Lower lobe of right lung (tissue), 2 donors: Measurements from ENCODE around the gene SLIT3. TPM values are rescaled to one million over a fixed set of nuclear protein-coding genes. Genes with fewer than 3 reads are reported as not detected.

ENCODE experiments used
- ATAC-seq, 2 donors: fragments of 200-7000 bp; cut with Tn5 transposase; one replicate each; pipeline ENCODE4 v1.9.1; 2020 to 2022; ENCODE audit warnings: mild to moderate bottlenecking in 2 of 2, moderate library complexity in 2 of 2
- DNase-seq: peaks from one replicate; pipeline ENCODE4 v3.0.0-alpha.2; 2020
- H3K27ac ChIP-seq: fragments of 200-600 bp; one replicate; pipeline ENCODE4 v1.8.0; 2022
- H3K27me3 ChIP-seq: fragments of 200-600 bp; one replicate; pipeline ENCODE4 v1.8.0; 2022; ENCODE audit warnings: low read depth
- H3K36me3 ChIP-seq: fragments of 200-600 bp; one replicate; pipeline ENCODE4 v1.8.0; 2022; ENCODE audit warnings: mild to moderate bottlenecking
- H3K4me1 ChIP-seq: fragments of 200-600 bp; one replicate; pipeline ENCODE4 v1.8.0; 2022
- H3K4me3 ChIP-seq: fragments of 200-600 bp; one replicate; pipeline ENCODE4 v1.8.0; 2022; ENCODE audit warnings: mild to moderate bottlenecking
- H3K9me3 ChIP-seq: fragments of 200-600 bp; one replicate; pipeline ENCODE4 v1.8.0; 2022
- intact Hi-C: fragments of 100-400 bp; cut with DNase I; formaldehyde crosslinking; loops from one replicate; pipeline ENCODE4 v1.11.0; 2022
- total RNA-seq: library from RNA; stranded (reverse); fragmentation: NEBNext Ultra II Directional; extraction: Animal tissue kit (Norgen Biotek cat#: 25700); gene quantifications from one replicate; pipeline ENCODE4 v1.2.1, GENCODE V29; 2021
- TF ChIP-seq, protein P1 (sequence below): fragments of 200-600 bp; IDR thresholded peaks from one replicate; pipeline ENCODE4 v1.8.0; 2022; ENCODE audit warnings: antibody characterized with exemption, mild to moderate bottlenecking
- donor health status: DM: no; HTN: yes; CAD: no; lungs with severe emphysema.

The SLIT3 gene
- total RNA-seq, 1 donor from 2014 or later = 48.6 TPM

DNA sequence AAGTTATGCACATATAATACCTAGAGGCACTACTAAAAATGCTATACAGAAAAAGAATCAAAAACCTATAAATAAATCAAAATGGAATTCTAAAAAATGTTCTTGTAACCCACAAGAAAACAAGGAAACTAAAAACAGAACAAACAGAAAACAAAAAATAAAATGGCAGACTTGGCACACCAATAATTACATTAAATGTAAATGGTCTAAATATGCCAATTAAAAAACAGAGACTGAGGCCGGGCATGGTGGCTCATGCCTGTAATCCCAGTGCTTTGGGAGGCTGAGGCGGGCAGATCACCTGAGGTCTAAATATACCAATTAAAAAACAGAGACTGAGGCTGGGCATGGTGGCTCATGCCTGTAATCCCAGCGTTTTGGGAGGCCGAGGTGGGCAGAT, 142.2 kb downstream of the SLIT3 start:
- Histone ChIP-seq H3K27ac (no peak overlapping the region), H3K36me3 (no peaks in the 10 kb centered on the region), H3K9me3 (peaks cover 21% of the 10 kb centered on the region), H3K4me1 (no peaks in the 10 kb centered on the region), H3K4me3 (no peak overlapping the region), H3K27me3 (no peaks in the 10 kb centered on the region)
- intact Hi-C loops = no loop called here
- TF ChIP-seq, protein P1, sequence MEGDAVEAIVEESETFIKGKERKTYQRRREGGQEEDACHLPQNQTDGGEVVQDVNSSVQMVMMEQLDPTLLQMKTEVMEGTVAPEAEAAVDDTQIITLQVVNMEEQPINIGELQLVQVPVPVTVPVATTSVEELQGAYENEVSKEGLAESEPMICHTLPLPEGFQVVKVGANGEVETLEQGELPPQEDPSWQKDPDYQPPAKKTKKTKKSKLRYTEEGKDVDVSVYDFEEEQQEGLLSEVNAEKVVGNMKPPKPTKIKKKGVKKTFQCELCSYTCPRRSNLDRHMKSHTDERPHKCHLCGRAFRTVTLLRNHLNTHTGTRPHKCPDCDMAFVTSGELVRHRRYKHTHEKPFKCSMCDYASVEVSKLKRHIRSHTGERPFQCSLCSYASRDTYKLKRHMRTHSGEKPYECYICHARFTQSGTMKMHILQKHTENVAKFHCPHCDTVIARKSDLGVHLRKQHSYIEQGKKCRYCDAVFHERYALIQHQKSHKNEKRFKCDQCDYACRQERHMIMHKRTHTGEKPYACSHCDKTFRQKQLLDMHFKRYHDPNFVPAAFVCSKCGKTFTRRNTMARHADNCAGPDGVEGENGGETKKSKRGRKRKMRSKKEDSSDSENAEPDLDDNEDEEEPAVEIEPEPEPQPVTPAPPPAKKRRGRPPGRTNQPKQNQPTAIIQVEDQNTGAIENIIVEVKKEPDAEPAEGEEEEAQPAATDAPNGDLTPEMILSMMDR = no peak
- ATAC-seq (no peak), DNase-seq (no peak)

DNA sequence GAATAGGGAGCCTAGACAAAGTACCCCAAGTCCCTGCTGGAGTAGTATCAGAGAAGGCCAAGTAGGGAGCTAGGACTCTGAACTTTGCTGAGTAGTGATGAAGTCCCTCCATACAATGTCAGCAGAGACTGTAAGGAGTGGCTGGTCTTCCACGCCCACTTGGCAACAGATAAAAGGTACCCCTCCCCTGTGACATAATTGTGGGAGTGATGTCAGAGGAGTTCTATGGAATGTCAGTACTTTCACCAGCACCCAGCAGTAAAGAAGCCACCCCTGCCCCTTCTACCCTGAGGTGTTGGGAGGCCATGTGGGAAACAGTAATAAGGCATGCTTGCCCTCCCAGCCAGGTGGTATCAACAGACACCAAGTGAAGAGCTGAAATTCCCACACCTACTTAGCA, 143.9 kb downstream of the SLIT3 start:
- ATAC-seq (no peak), DNase-seq (no peak)
- H3K9me3 ChIP-seq = peaks cover 21% of the 10 kb centered on the region
- H3K27ac ChIP-seq = no peak overlapping the region
- no peaks in the 10 kb centered on the region for H3K27me3 ChIP-seq
- intact Hi-C loops = no loop called here
- TF ChIP-seq, protein P1 = no peak
- no peaks in the 10 kb centered on the region for H3K36me3 ChIP-seq
- no peak overlapping the region for H3K4me3 ChIP-seq
- H3K4me1 ChIP-seq = no peaks in the 10 kb centered on the region

DNA sequence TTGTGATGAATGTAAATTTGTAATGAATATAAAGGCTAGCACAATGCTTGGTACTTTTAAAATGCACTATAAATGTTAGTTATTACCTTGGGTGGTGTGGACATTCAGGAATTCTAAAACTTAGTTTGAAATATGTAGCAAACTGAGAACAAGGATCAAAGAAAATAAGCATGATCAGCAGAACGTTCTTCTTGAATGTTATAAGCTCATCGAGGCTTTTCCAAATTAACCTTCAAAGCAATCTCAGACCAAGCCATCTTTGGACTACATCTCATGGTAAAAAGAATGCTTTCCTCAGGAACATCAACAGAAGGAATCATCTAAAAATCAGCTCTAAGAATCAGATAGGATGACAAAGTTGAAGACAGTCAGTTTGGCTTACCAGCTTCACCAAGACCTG, 146.3 kb downstream of the SLIT3 start:
- TF ChIP-seq, protein P1 = no peak
- Histone ChIP-seq H3K4me1 (no peaks in the 10 kb centered on the region), H3K36me3 (no peaks in the 10 kb centered on the region), H3K4me3 (no peak overlapping the region), H3K27ac (no peak overlapping the region), H3K27me3 (no peaks in the 10 kb centered on the region), H3K9me3 (peaks cover 19% of the 10 kb centered on the region)
- no peak for DNase-seq
- no peak for ATAC-seq
- intact Hi-C loops = no loop called here

DNA sequence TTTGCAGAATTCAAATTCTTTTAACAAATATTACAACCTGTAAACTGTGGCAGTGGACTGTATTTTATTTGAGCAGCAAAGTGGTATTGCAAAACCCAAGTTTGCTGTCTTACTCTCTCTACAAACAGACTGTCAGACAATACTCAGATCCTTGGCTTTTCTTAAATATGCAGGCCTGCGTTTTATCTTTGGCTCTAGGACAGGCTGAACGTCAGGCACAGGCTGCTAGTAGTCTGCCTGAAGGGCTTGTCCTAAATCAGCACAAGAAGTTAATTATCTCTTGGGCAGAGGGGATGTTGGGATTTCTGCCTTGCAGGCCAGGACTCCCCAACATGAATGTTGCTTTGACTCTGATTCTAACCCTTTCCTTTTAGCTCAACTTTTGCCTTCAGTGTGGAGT, 147.5 kb downstream of the SLIT3 start:
- peaks cover 8% of the 10 kb centered on the region for H3K9me3 ChIP-seq
- ATAC-seq (no peak), DNase-seq (no peak)
- H3K4me3 ChIP-seq = no peak overlapping the region
- no peaks in the 10 kb centered on the region for H3K27me3 ChIP-seq
- H3K4me1 ChIP-seq = no peaks in the 10 kb centered on the region
- H3K27ac ChIP-seq = no peak overlapping the region
- TF ChIP-seq, protein P1 = no peak
- no peaks in the 10 kb centered on the region for H3K36me3 ChIP-seq
- intact Hi-C loops = no loop called here

DNA sequence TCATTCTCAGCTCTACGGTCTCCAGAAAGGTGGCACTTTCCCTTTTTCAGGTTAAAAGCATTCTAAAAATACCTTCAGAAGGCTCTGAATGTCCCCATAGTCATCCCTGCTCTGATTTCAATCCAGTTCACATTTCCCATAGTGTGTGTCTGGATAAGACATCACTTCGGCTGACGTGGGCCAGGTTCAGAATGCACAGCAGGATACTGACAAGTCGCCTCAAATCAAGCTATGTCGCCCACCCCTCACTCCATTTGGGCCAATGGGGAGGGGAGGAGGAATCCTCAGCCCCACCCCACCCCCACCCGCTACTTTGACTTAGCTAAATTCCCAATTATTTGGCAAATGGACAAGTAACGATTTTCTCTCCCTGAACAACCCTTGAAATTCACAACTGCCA, 148.0 kb downstream of the SLIT3 start:
- intact Hi-C loops = no loop called here
- H3K27ac ChIP-seq = no peak overlapping the region
- H3K4me3 ChIP-seq = no peak overlapping the region
- no peaks in the 10 kb centered on the region for H3K27me3 ChIP-seq
- no peaks in the 10 kb centered on the region for H3K4me1 ChIP-seq
- DNase-seq (no peak), ATAC-seq (no peak)
- TF ChIP-seq, protein P1 = no peak
- H3K36me3 ChIP-seq = no peaks in the 10 kb centered on the region
- peaks cover 3% of the 10 kb centered on the region for H3K9me3 ChIP-seq

DNA sequence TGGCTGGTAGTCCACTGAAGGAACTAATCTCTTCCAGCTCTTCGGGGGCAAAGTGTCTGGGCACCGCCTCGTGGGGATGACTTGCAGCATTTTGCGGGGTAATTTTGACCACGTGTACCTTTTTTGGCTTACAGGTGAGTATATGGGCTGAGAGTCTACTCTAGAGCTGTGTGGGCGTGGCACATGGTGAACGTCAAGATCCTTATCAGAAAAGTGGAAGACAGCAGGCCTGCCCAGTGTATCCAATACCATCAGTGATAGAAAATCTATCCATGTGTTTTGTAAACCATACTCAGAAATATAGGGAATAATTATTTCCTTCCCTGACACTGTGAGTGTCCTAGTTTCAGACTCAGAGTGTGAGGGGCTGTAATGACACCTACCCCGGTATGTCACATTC, 148.5 kb downstream of the SLIT3 start:
- DNase-seq (no peak), ATAC-seq (no peak)
- Histone ChIP-seq H3K9me3 (no peaks in the 10 kb centered on the region), H3K4me3 (no peak overlapping the region), H3K36me3 (no peaks in the 10 kb centered on the region), H3K27ac (no peak overlapping the region), H3K27me3 (no peaks in the 10 kb centered on the region), H3K4me1 (no peaks in the 10 kb centered on the region)
- intact Hi-C loops = no loop called here
- TF ChIP-seq, protein P1 = no peak
